ENCODE results near the gene FBXW8. TPM values are rescaled to one million over a fixed set of nuclear protein-coding genes. Genes with fewer than 3 reads are reported as not detected.

Gene FBXW8
- polyA plus RNA-seq, 12 donors, result 10.9 to 20.4 (median 14.7) TPM; not detected in 1

DNA sequence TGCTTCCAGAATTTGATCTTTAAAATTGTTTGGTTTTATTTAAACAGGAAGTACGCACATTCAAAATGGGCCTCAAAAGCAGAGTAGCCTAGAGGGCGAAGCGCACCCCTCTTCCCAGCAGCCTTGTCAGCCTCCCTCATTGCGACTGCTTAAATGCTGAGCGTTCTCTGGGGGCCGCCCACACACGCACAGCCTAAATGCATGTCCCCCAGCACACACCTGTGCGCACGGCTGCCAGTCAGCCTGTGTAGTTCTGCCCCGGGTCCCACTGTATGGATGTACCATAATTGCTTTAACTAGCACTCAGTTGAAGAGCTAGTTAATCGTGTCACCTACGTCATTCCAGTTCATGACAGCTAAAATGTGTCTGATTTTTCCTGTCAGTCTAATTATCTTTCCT, 109.1 kb downstream of the FBXW8 start:
- no peak for DNase-seq

- no peak for DNase-seq
Observed at GRCh38 chr12:117020536-117021220, 109.9 kb downstream of the FBXW8 start.

GRCh38 chr12:117022465-117022864, 111.7 kb downstream of the FBXW8 start:
- no peak for DNase-seq

- DNase-seq, result no peak
Observed at GRCh38 chr12:117023998-117024960, 113.5 kb downstream of the FBXW8 start.

- DNase-seq, result no peak
Observed at GRCh38 chr12:117024961-117025480, 114.3 kb downstream of the FBXW8 start.

- DNase-seq, result peak; percentile 76
Observed at GRCh38 chr12:117025481-117026151, 114.9 kb downstream of the FBXW8 start.

DNA sequence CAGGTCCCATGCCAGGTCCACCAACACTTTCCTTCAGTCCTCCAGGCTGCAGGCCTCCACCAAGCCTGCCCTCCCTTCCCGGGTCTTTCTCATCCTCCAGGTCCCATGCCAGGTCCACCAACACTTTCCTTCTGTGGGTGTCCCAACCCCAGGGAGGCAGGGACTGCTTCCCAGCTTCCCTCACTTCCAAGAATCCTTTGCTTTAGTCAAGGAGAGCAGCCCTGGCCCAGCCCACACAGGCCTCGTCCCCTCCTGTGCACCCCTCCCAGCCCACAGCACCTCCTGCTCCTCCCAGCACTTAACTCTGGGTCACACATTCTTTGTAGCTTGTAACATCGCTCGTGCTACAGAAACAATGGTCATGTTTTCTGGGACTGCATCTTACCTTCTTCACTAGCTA, 115.6 kb downstream of the FBXW8 start:
- no peak for DNase-seq

- no peak for DNase-seq
Observed at GRCh38 chr12:117026921-117027250, 116.1 kb downstream of the FBXW8 start.

- DNase-seq, result no peak
Observed at GRCh38 chr12:117027251-117028086, 116.7 kb downstream of the FBXW8 start.

- no peak for DNase-seq
Observed at GRCh38 chr12:117028254-117028653, 117.5 kb downstream of the FBXW8 start.

GRCh38 chr12:117030187-117030900, 119.6 kb downstream of the FBXW8 start:
- no peak for DNase-seq

DNA sequence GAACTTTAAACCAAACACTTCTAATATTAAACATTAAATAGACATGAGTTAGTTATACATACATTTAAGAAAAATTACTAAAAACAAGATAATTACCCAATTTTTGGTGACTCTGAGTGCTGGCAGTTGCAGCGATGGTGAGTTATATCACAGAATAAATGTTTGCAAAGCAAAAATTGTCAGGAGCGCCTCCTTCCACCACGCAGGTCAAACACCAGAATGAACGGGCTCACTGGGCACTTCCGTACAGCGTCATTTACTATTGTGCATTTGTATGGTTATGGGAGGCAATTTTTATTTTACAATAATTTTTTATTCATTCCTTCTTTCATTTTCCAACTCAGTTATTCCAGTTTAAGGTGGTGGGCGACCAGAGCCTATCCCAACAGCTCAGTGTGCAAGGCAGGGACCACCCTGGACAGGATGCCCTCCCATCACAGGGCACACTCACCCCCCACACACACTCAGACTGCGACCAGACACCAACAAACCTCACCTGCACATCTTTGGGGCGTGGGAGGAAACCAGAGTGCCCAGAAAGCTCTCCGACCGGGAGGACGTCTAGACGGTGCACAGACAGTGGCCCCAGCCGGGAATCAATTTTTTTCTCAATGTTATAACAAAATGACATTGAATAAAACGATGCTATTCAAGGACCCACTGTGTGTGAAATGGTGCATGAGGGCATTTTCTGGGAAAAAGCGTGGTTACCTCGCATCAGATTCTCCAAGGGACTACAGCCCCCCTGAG, 121.3 kb downstream of the FBXW8 start:
- DNase-seq, result no peak

DNA sequence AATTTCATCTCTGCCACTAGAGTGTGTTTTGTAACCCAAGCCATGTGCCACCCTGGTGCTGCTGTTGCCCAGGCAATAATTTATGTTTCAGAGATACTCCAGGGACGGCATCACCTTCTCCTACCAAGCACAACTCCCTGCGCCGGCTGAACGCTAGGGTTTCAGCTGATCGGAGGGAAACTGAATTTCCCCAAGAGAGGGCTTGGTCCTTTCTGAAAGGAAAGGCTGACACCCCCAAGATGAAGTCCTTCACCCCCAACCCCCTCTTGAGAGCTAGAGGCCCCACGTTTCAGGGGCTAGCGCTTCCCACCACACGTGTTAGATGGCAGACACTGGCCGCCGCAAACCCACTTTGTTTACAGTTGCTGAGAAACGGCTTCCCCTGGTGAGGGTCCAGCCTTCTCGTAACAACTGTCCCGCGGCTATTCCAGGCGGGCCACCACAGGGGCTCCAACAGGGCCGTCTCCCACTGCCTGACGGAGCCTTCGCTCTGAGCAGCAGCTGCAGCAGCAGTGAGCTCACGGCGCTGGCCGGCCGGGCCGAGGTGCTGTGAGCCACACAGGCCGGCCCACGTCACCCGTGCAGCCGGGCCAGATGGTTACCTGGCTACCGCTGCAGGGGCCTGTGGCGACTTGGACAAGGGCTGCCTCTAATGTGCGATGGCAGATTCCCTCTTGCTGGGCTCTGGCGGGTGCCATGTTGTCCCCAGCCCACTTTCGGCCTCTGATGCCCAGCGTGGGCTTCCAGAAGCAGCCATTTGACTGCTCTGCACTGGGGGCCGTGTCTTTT, 122.0 kb downstream of the FBXW8 start:
- DNase-seq, result peak; percentile 41

GRCh38 chr12:117033382-117034221, 122.9 kb downstream of the FBXW8 start:
- peak; percentile 41 for DNase-seq

DNA sequence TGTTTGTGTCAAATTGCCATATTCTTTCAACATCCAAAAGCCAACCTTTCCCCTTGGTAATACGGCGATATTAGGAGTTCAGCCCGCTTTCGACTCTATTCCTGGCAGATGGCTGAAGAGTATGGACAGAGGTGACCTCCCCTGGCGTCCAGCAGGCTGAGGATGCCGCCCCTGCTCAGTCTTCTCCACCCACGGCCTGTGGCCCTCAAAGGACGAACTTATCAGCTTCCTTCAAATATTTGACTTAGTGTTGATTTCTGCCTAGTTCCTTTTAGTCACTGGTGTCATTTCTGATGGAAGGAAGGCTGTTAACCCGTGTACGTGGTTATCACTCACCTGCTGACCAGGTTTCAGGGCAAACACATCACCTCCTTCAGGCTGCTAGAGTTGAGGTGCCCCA, 123.5 kb downstream of the FBXW8 start:
- no peak for DNase-seq

GRCh38 chr12:117034701-117035151, 124.0 kb downstream of the FBXW8 start:
- no peak for DNase-seq

- no peak for DNase-seq
Observed at GRCh38 chr12:117035287-117035686, 124.5 kb downstream of the FBXW8 start.

- DNase-seq, result no peak
Observed at GRCh38 chr12:117036046-117036445, 125.3 kb downstream of the FBXW8 start.
